ENCODE results near the gene PAPOLG. TPM values are rescaled to one million over a fixed set of nuclear protein-coding genes. Genes with fewer than 3 reads are reported as not detected.

PAPOLG gene
- total RNA-seq, 1 experiment from 2014 or later, result 6.5 TPM

GRCh38 chr2:60746318-60746717, 9.8 kb upstream of the PAPOLG start:
- DNase-seq, result no peak
- H3K9me3 ChIP-seq, result no peaks in the 10 kb centered on the region
- H3K4me3 ChIP-seq, result no peak overlapping the region
- H3K36me3 ChIP-seq, result no peaks in the 10 kb centered on the region
- H3K27me3 ChIP-seq, result no peaks in the 10 kb centered on the region

DNA sequence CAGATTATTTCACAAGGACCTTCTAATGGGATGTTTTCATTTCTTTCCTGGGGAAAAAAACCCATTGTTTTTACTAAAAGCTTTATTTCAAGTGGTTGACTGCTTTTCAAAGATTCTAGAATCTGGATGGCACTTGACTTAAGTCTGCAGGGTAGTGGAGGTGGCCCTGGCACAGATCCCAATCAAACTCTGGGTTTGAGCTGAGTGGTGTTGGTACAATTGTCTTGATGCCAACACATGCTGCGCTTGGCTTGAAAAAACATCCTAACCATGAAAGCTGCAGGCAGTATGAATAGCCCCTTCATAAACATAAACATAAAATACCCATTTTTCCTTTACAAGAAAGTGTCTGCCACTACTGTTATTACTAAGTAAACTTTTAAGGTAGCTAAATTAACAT, 3.6 kb downstream of the PAPOLG start:
- H3K27me3 ChIP-seq, result no peaks in the 10 kb centered on the region
- DNase-seq, result no peak
- no peak overlapping the region for H3K4me3 ChIP-seq

DNA sequence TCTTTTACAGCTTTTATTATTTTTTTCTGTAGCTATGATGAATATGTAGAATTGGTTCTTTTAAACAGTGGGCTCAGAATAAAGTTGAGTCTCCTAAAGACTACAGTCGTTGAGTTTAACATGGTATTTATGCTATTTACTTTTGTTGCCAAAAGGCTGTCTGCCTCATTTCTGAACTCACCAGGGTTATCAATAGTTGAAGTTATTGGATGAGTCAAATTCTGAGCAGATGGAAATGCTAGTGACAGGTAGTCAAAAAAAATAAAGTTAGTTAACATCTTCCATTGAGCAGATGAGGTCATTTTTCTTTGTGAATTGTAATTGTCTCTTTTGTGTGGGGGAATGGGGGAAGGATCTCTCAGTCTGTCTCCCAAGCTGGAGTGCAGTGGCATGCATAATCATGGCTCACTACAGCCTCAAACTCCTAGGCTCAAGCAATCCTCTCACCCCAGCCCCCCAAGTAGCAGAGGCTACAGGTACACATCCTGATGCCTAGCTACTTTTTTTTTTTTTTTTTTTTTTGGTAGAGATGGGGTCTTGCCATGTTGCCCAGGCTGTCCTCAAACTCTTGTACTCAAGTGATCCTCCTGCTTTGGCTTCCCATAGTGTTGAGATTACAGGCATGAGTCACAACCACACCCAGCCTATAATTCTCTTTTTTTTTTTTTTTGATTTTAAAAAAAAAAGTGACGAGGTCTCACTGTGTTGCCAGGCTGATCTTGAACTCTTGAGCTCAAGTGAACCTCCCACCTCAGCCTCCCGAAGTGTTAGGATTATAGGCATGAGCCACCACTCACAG, 8.9 kb downstream of the PAPOLG start:
- no peaks in the 10 kb centered on the region for H3K27me3 ChIP-seq
- peaks cover 50% of the 10 kb centered on the region for H3K36me3 ChIP-seq
- no peak overlapping the region for H3K4me3 ChIP-seq
- H3K9me3 ChIP-seq, result no peaks in the 10 kb centered on the region
- no peak for DNase-seq

More for the DNA sequence above, 3.6 kb downstream of the PAPOLG start:
- Histone ChIP-seq H3K9me3 (no peaks in the 10 kb centered on the region), H3K36me3 (peaks cover 34% of the 10 kb centered on the region)

GRCh38 chr2:60766283-60766682, 10.2 kb downstream of the PAPOLG start:
- Histone ChIP-seq H3K4me3 (no peak overlapping the region), H3K27me3 (no peaks in the 10 kb centered on the region), H3K36me3 (peaks cover 50% of the 10 kb centered on the region), H3K9me3 (no peaks in the 10 kb centered on the region)
- DNase-seq, result no peak

GRCh38 chr2:60771508-60771907, 15.4 kb downstream of the PAPOLG start:
- no peaks in the 10 kb centered on the region for H3K27me3 ChIP-seq
- no peak overlapping the region for H3K4me3 ChIP-seq
- peaks cover 54% of the 10 kb centered on the region for H3K36me3 ChIP-seq
- H3K9me3 ChIP-seq, result no peaks in the 10 kb centered on the region
- no peak for DNase-seq

DNA sequence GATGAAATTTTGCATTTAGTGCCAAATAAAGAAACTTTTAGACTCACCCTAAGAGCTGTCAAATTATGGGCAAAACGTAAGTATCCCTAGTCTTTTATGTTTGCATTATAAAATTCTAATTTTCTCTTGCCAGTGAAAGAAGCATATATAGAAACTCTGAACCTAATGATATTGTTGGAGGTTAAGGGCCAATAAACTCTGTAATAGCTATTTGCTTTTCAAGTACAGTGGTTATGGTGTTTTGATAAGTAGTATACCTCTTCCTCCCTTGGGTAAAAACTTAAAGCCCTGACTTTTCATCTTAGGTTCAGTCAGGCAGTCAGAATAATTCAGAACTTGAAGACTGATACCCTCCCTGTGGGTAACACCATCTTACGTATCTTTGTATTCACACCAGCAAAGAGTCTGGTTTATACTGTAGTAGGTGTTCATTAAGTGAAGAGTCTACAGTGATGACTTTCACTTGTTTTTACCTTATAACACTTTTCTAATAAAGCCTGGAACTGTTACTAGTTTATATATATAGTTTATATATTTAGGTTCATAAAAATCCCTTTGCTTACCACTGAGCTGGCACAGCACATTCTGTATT, 19.1 kb downstream of the PAPOLG start:
- Histone ChIP-seq H3K27me3 (no peaks in the 10 kb centered on the region), H3K36me3 (peaks cover 45% of the 10 kb centered on the region), H3K9me3 (no peaks in the 10 kb centered on the region), H3K4me3 (no peak overlapping the region)
- no peak for DNase-seq

DNA sequence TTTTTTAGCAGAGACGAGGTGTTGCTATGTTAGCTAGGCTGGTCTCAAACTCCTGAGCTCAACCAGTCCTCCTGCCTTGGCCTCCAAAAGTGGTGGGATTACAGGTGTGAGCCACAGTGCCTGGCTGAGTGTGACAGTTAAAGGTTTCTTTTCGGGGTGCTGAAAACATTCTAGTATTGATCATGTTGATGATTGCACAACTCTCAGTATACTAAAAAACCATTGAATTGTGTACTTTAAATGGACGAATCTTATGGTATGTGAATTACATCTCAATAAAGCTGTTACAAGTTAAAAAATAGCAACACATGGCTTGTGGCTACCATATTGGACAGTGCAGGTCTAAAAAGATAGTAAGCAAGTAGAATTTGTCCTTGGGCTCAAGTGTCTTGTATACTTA, 22.3 kb downstream of the PAPOLG start:
- no peaks in the 10 kb centered on the region for H3K9me3 ChIP-seq
- DNase-seq, result no peak
- H3K36me3 ChIP-seq, result peaks cover 29% of the 10 kb centered on the region
- H3K27me3 ChIP-seq, result no peaks in the 10 kb centered on the region
- no peak overlapping the region for H3K4me3 ChIP-seq

GRCh38 chr2:60779426-60779825, 23.4 kb downstream of the PAPOLG start:
- DNase-seq, result no peak
- Histone ChIP-seq H3K9me3 (no peaks in the 10 kb centered on the region), H3K4me3 (no peak overlapping the region), H3K36me3 (peaks cover 32% of the 10 kb centered on the region), H3K27me3 (no peaks in the 10 kb centered on the region)

- no peaks in the 10 kb centered on the region for H3K27me3 ChIP-seq
- H3K36me3 ChIP-seq, result peaks cover 23% of the 10 kb centered on the region
- no peak overlapping the region for H3K4me3 ChIP-seq
- DNase-seq, result no peak
- H3K9me3 ChIP-seq, result no peaks in the 10 kb centered on the region
These were observed 24.7 kb downstream of the PAPOLG start for GRCh38 chr2:60780721-60781120.

GRCh38 chr2:60793169-60793568, 37.1 kb downstream of the PAPOLG start:
- DNase-seq, result no peak

GRCh38 chr2:60794271-60794863, 38.3 kb downstream of the PAPOLG start:
- Histone ChIP-seq H3K27me3 (no peaks in the 10 kb centered on the region), H3K9me3 (no peaks in the 10 kb centered on the region), H3K36me3 (peaks cover 43% of the 10 kb centered on the region), H3K4me3 (no peak overlapping the region)
- DNase-seq, result no peak

More at GRCh38 chr2:60793169-60793568, 37.1 kb downstream of the PAPOLG start:
- peaks cover 48% of the 10 kb centered on the region for H3K36me3 ChIP-seq
- H3K4me3 ChIP-seq, result no peak overlapping the region
- H3K27me3 ChIP-seq, result no peaks in the 10 kb centered on the region
- H3K9me3 ChIP-seq, result no peaks in the 10 kb centered on the region

- peaks cover 35% of the 10 kb centered on the region for H3K36me3 ChIP-seq
- H3K27me3 ChIP-seq, result no peaks in the 10 kb centered on the region
- H3K9me3 ChIP-seq, result no peaks in the 10 kb centered on the region
- H3K4me3 ChIP-seq, result no peak overlapping the region
- DNase-seq, result no peak
These were observed 40.8 kb downstream of the PAPOLG start for GRCh38 chr2:60796573-60797509.

DNA sequence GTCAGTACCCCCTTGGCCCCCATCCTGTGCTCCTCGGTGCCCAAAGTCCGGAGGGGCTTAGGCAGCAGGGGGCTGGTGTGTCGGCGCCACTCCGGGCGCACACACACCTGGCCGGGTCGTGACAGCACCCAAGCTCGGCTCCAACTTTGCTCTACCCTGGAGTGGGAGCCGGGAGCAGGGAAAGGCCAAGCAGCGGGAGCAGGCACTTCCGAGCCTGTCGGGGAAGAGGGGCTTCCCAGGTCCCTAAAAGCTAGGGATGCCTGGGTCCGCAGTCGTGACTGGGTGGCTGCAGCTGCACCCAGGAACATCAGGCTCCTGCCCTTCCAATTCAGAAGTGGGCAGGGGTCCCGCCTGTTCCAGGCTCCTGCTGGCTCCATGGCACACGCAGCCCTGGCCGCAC, 48.4 kb downstream of the PAPOLG start:
- no peak for DNase-seq
- Histone ChIP-seq H3K4me3 (no peak overlapping the region), H3K36me3 (peaks cover 2% of the 10 kb centered on the region; the same call in 1 of the 2 replicates)

DNA sequence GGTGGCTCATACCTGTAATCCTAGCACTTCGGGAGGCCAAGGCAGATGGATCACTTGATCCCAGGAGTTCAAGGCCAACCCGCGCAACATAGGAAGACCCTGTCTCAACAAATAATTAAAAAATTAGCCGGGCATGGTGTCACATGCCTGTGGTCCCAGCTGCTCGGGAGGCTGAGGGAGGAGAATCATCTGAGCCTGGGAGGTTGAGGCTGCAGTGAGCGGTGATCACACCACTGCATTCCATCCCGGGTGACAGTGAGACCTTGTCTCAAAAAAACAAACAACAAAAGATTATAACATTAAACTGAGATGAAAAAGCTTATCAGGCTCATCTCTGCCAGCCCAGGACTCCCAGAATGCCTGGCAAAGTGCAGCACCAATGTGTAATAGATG, 50.5 kb downstream of the PAPOLG start:
- H3K36me3 ChIP-seq, result 0 out of 2 replicates have a peak, but pooled peaks cover 2% of the 10 kb centered on the region
- no peaks in the 10 kb centered on the region for H3K27me3 ChIP-seq
- no peaks in the 10 kb centered on the region for H3K9me3 ChIP-seq
- DNase-seq, result no peak
- H3K4me3 ChIP-seq, result no peak overlapping the region

More for the DNA sequence above, 48.4 kb downstream of the PAPOLG start:
- Histone ChIP-seq H3K9me3 (no peaks in the 10 kb centered on the region), H3K27me3 (no peaks in the 10 kb centered on the region)

GRCh38 chr2:60806988-60807681, 51.1 kb downstream of the PAPOLG start:
- Histone ChIP-seq H3K27me3 (no peaks in the 10 kb centered on the region), H3K36me3 (no peaks in the 10 kb centered on the region), H3K4me3 (no peak overlapping the region), H3K9me3 (no peaks in the 10 kb centered on the region)
- peak; percentile 23 for DNase-seq

GRCh38 chr2:60808330-60808801, 52.3 kb downstream of the PAPOLG start:
- Histone ChIP-seq H3K9me3 (no peaks in the 10 kb centered on the region), H3K36me3 (no peaks in the 10 kb centered on the region), H3K4me3 (no peak overlapping the region), H3K27me3 (no peaks in the 10 kb centered on the region)
- DNase-seq, result no peak

Data from MG63 (cell line).